ENCODE data around the gene VAPA. TPM values are rescaled to one million over a fixed set of nuclear protein-coding genes. Genes with fewer than 3 reads are reported as not detected.

Gene VAPA
- polyA plus RNA-seq, 3 donors: 106 to 393 (median 334) TPM

DNA sequence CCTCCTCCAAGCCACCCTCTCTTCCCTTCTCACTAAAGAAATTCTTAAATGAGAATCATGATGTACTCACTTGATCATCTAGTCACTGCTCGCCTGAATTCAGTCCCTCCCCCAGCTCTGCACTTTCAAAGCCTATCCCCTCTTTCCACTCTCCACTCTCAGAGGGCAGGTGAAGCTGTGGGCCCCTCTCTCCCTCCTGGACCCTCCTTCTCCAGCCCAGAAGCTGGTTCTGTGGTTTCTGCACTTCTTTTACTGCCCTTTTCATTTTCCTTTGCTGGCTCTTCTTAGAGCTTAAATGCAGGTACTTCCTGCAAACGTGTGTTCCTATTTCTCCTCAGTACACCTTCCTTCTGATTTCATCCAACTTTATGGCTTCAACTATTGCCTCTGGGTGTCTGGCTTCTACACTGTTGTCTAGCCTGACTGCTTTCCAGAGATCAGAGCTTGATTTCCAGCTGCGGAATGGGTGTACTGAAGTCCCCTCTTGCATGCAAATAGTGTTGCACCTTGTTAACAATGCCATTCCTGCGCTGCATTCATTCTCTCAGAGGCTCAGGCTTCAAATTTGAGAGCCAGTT lies 43.3 kb upstream of the VAPA start:
- no peak for DNase-seq
- H3K36me3 Mint-ChIP-seq: peaks cover 7 to 8% of the 10 kb centered on the region in 2 donors
- peaks cover 34 to 47% of the 10 kb centered on the region in 2 donors for H3K4me1 ChIP-seq (ENCODE audit: control insufficient read depth in 1 of 2, insufficient read depth in 2 of 2, low read length in 2 of 2)
- peak overlapping the region; percentile 51 to 91 (median 78) for H3K27ac Mint-ChIP-seq
- H3K4me1 Mint-ChIP-seq: peaks cover 49% of the 10 kb centered on the region
- no peaks in the 10 kb centered on the region for H3K79me2 ChIP-seq (ENCODE audit: insufficient read depth, low read length)
- H3K36me3 ChIP-seq (replicated peaks in 1 of 2; ENCODE audit: control insufficient read depth in 1 of 2, insufficient read depth in 2 of 2, low read length in 2 of 2): no peaks in the 10 kb centered on the region
- H3K27me3 ChIP-seq (ENCODE audit: control insufficient read depth in 2 of 2, insufficient read depth in 2 of 2, low read length in 2 of 2): no peaks in the 10 kb centered on the region
- peaks cover 5 to 13% (median 6%) of the 10 kb centered on the region in 7 donors for H3K9me3 Mint-ChIP-seq
- no peaks in the 10 kb centered on the region for H4K20me1 ChIP-seq (ENCODE audit: insufficient read depth, low read length)
- H3K27ac ChIP-seq (ENCODE audit: low read depth in 1 of 2, low read length in 2 of 2): peak overlapping the region in 1 of 2 donors; percentile 63
- H3K4me2 ChIP-seq (replicated peaks; ENCODE audit: extremely low read depth, low read length, poor library complexity, severe bottlenecking): no peak overlapping the region
- peak overlapping the region; percentile 64 for H2AFZ ChIP-seq (ENCODE audit: insufficient read depth, low read depth, low read length, poor library complexity, severe bottlenecking)
- H3K9me3 ChIP-seq (replicated peaks in 1 of 2; ENCODE audit: control insufficient read depth in 1 of 2, insufficient read depth in 1 of 2, low read length in 2 of 2): peaks cover 4 to 8% of the 10 kb centered on the region in 2 donors
- no peak overlapping the region for H3K4me3 ChIP-seq (replicated peaks in 1 of 3; ENCODE audit: low read depth in 2 of 3, low read length in 3 of 3)
- WGBS (ENCODE audit: insufficient coverage): 57% methylated on average over 3 of the region's 4 CpGs
- H3K9ac ChIP-seq (ENCODE audit: insufficient read depth, low read length, poor library complexity, severe bottlenecking): no peak overlapping the region
- H3K4me3 Mint-ChIP-seq: no peak overlapping the region
- intact Hi-C loops (cut with micrococcal nuclease): loop anchor here in 1 of 2 donors (5.0 kb wide), 1 partner anchor 37 kb away; no protein-coding TSS in a partner anchor
- peaks cover 0 to 2% (median 0%) of the 10 kb centered on the region in 3 donors for H3K27me3 Mint-ChIP-seq (ENCODE audit: low read depth in 3 of 3)
- TF ChIP-seq, protein P1, sequence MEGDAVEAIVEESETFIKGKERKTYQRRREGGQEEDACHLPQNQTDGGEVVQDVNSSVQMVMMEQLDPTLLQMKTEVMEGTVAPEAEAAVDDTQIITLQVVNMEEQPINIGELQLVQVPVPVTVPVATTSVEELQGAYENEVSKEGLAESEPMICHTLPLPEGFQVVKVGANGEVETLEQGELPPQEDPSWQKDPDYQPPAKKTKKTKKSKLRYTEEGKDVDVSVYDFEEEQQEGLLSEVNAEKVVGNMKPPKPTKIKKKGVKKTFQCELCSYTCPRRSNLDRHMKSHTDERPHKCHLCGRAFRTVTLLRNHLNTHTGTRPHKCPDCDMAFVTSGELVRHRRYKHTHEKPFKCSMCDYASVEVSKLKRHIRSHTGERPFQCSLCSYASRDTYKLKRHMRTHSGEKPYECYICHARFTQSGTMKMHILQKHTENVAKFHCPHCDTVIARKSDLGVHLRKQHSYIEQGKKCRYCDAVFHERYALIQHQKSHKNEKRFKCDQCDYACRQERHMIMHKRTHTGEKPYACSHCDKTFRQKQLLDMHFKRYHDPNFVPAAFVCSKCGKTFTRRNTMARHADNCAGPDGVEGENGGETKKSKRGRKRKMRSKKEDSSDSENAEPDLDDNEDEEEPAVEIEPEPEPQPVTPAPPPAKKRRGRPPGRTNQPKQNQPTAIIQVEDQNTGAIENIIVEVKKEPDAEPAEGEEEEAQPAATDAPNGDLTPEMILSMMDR (IDR thresholded peaks at IDR 0.05): no peak

DNA sequence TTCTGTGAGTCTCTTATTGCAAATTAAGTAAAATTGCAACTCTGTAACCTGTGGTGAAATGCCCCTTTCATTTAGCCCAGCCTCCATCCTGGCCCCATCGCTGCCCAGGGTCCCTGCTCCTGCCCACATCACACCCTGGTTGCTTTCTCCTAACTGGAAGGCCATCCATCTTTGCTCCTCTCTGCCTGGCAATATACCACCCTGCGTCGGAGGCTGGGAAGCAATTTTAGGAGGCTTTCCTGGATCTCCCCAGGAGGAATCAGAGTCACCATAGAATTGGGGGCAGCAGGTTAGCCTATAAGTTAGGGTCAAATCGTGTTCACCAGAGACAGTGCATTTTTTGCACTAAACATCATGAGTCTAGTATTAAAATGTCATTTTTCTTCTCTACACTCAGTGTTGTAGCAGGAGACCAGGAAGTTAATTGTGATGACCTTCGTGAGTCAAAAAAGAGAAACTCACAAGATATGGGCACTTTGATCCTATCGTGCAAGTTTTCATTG lies 42.5 kb upstream of the VAPA start:
- no peak overlapping the region for H3K4me3 Mint-ChIP-seq
- no peak overlapping the region for H3K9ac ChIP-seq (ENCODE audit: insufficient read depth, low read length, poor library complexity, severe bottlenecking)
- WGBS (ENCODE audit: insufficient coverage): 60% methylated on average over 2 of the region's 6 CpGs
- H3K36me3 Mint-ChIP-seq: peaks cover 1 to 2% of the 10 kb centered on the region in 2 donors
- H4K20me1 ChIP-seq (ENCODE audit: insufficient read depth, low read length): no peaks in the 10 kb centered on the region
- H3K4me1 ChIP-seq (ENCODE audit: control insufficient read depth in 1 of 2, insufficient read depth in 2 of 2, low read length in 2 of 2): peaks cover 34 to 44% of the 10 kb centered on the region in 2 donors
- peaks cover 0 to under 1% of the 10 kb centered on the region in 2 donors for H3K9me3 ChIP-seq (replicated peaks in 1 of 2; ENCODE audit: control insufficient read depth in 1 of 2, insufficient read depth in 1 of 2, low read length in 2 of 2)
- H3K27me3 Mint-ChIP-seq (ENCODE audit: low read depth in 3 of 3): peaks cover 0 to 2% (median 0%) of the 10 kb centered on the region in 3 donors
- peaks cover 45% of the 10 kb centered on the region for H3K4me1 Mint-ChIP-seq
- DNase-seq: no peak
- no peaks in the 10 kb centered on the region for H3K36me3 ChIP-seq (replicated peaks in 1 of 2; ENCODE audit: control insufficient read depth in 1 of 2, insufficient read depth in 2 of 2, low read length in 2 of 2)
- no peak overlapping the region for H3K4me2 ChIP-seq (replicated peaks; ENCODE audit: extremely low read depth, low read length, poor library complexity, severe bottlenecking)
- no peaks in the 10 kb centered on the region for H3K27me3 ChIP-seq (ENCODE audit: control insufficient read depth in 2 of 2, insufficient read depth in 2 of 2, low read length in 2 of 2)
- intact Hi-C loops (cut with micrococcal nuclease): loop anchor here in 1 of 2 donors (5.0 kb wide), 1 partner anchor 36 kb away; no protein-coding TSS in a partner anchor
- peaks cover 0 to 6% (median 0%) of the 10 kb centered on the region in 7 donors for H3K9me3 Mint-ChIP-seq
- no peaks in the 10 kb centered on the region for H3K79me2 ChIP-seq (ENCODE audit: insufficient read depth, low read length)
- TF ChIP-seq, protein P1 (IDR thresholded peaks at IDR 0.05): no peak
- H3K27ac Mint-ChIP-seq: peak overlapping the region in 1 of 7 donors; percentile 61
- H2AFZ ChIP-seq (ENCODE audit: insufficient read depth, low read depth, low read length, poor library complexity, severe bottlenecking): no peak overlapping the region
- H3K4me3 ChIP-seq (replicated peaks in 1 of 3; ENCODE audit: low read depth in 2 of 3, low read length in 3 of 3): no peak overlapping the region
- H3K27ac ChIP-seq (ENCODE audit: low read depth in 1 of 2, low read length in 2 of 2): no peak overlapping the region

Data from CD14-positive monocyte (primary cell).